Measurements from ENCODE around the gene PTAFR.

GRCh38 chr1:28195780-28196179 lies 19.3 kb upstream of the PTAFR start:
- TF ChIP-seq EZH2 (IDR thresholded peaks at IDR 0.05; ENCODE audit: low read length, missing control alignments) (no peak), CTCF (conservative IDR thresholded peaks at IDR 0.05 in 1 of 2, IDR thresholded peaks at IDR 0.05 in 1 of 2; ENCODE audit: low read depth in 1 of 2, low read length in 2 of 2) (no peak)
